GM12878 (cell line): ENCODE results near the gene MS4A6A. TPM values are rescaled to one million over a fixed set of nuclear protein-coding genes. Genes with fewer than 3 reads are reported as not detected.
A peak's percentile ranks its signal among the peaks of the same experiment; 100 is the strongest.

ENCODE experiments used
- BHLHE40 ChIP-seq, 2 experiments: fragments of 450-650 bp in 1 of 2; IDR thresholded peaks; 2 replicates each; pipeline ENCODE4 v1.6.1; 2011 to 2017; ENCODE audit warnings: low read depth in 2 of 2, borderline replicate concordance in 1 of 2, improper control_type of control experiment in 1 of 2, low read length in 1 of 2, mild to moderate bottlenecking in 1 of 2
- CBX3 ChIP-seq: fragments of 200-600 bp; sonication (generic); IDR thresholded peaks from 2 replicates; pipeline ENCODE4 v1.6.1; 2016; ENCODE audit warnings: low read depth, borderline replicate concordance
- EED ChIP-seq: sonication (generic); IDR thresholded peaks from 2 replicates; pipeline ENCODE4 v1.6.1; 2016; ENCODE audit warnings: antibody characterized with exemption, low read depth
- EP300 ChIP-seq, 2 experiments: fragments of 150-350 bp in 1 of 2; IDR thresholded peaks; 2 replicates each; pipeline ENCODE4 v1.6.1; 2011 to 2012; ENCODE audit warnings: low read depth in 2 of 2, low read length in 2 of 2, borderline replicate concordance in 1 of 2, improper control_type of control experiment in 1 of 2, inconsistent platforms in 1 of 2; ENCODE audit not compliant: control insufficient read depth in 1 of 2
- ETV6 ChIP-seq, 2 experiments: fragments of 450-650 bp in 1 of 2; IDR thresholded peaks in 1 of 2; conservative IDR thresholded peaks in 1 of 2; 2 replicates each; pipeline ENCODE4 v1.6.1; 2014; ENCODE audit warnings: antibody characterized with exemption in 1 of 2, borderline replicate concordance in 1 of 2, low read depth in 1 of 2, mild to moderate bottlenecking in 1 of 2, moderate library complexity in 1 of 2
- FOXM1 ChIP-seq: IDR thresholded peaks from 2 replicates; pipeline ENCODE4 v1.6.1; 2012; ENCODE audit warnings: low read depth, mild to moderate bottlenecking, inconsistent platforms, low read length, moderate library complexity
- GABPA ChIP-seq: IDR thresholded peaks from 2 replicates; pipeline ENCODE4 v1.6.1; 2014; ENCODE audit warnings: antibody characterized with exemption, low read depth, mild to moderate bottlenecking, inconsistent platforms
- KLF5 ChIP-seq: fragments of 450-650 bp; IDR thresholded peaks from 2 replicates; pipeline ENCODE4 v1.6.1; 2014; ENCODE audit warnings: mild to moderate bottlenecking; ENCODE audit not compliant: partially characterized antibody
- MXI1 ChIP-seq: fragments of 150-350 bp; IDR thresholded peaks from 2 replicates; pipeline ENCODE4 v1.6.1; 2011; ENCODE audit warnings: low read depth, mild to moderate bottlenecking, inconsistent platforms, low read length, improper control_type of control experiment
- MYB ChIP-seq: fragments of 150-350 bp; IDR thresholded peaks from 2 replicates; pipeline ENCODE4 v1.6.1; 2014; ENCODE audit warnings: mild to moderate bottlenecking, low read depth, low read length, borderline replicate concordance
- NR2F1 ChIP-seq: fragments of 450-650 bp; conservative IDR thresholded peaks from 2 replicates; pipeline ENCODE4 v1.6.1; 2017; ENCODE audit warnings: mild to moderate bottlenecking
- NRF1 ChIP-seq: conservative IDR thresholded peaks from 2 replicates; pipeline ENCODE4 v1.6.1; 2011; ENCODE audit warnings: mild to moderate bottlenecking, low read depth, low read length, improper control_type of control experiment
- PAX5 ChIP-seq: IDR thresholded peaks from 2 replicates; pipeline ENCODE4 v1.6.1; 2011; ENCODE audit warnings: low read depth, low read length, borderline replicate concordance
- PAX8 ChIP-seq: fragments of 450-650 bp; IDR thresholded peaks from 2 replicates; pipeline ENCODE4 v1.6.1; 2017; ENCODE audit warnings: mild to moderate bottlenecking, moderate library complexity
- RBBP5 ChIP-seq: fragments of 200-600 bp; sonication (generic); conservative IDR thresholded peaks from 2 replicates; pipeline ENCODE4 v1.6.1; 2016
- SIX5 ChIP-seq: IDR thresholded peaks from 2 replicates; pipeline ENCODE4 v1.6.1; 2011; ENCODE audit warnings: mild to moderate bottlenecking, low read depth, low read length, moderate library complexity; ENCODE audit not compliant: severe bottlenecking
- SMARCA5 ChIP-seq: fragments of 450-650 bp; IDR thresholded peaks from 2 replicates; pipeline ENCODE4 v1.6.1; 2017; ENCODE audit warnings: mild to moderate bottlenecking
- TAF1 ChIP-seq: IDR thresholded peaks from 2 replicates; pipeline ENCODE4 v1.6.1; 2011; ENCODE audit warnings: mild to moderate bottlenecking, low read depth, low read length, borderline replicate concordance
- TCF7 ChIP-seq: IDR thresholded peaks from 2 replicates; pipeline ENCODE4 v1.6.1; 2014; ENCODE audit warnings: antibody characterized with exemption, borderline replicate concordance
- ZNF217 ChIP-seq: fragments of 450-650 bp; IDR thresholded peaks from 2 replicates; pipeline ENCODE4 v1.6.1; 2017; ENCODE audit warnings: antibody characterized with exemption, mild to moderate bottlenecking
- ZZZ3 ChIP-seq: IDR thresholded peaks from 2 replicates; pipeline ENCODE4 v1.6.1; 2011; ENCODE audit warnings: low read depth; ENCODE audit not compliant: control insufficient read depth, insufficient read length
- polyA plus RNA-seq, 11 experiments: library from polyadenylated mRNA; depleted of rRNA in 4 of 11; unstranded in 6 of 11; stranded (reverse) in 5 of 11; fragments of >200 nt; fragmentation: Nextera tagmentation in 4 of 11; fragmentation: Illumina TruSeq in 1 of 11; extraction: Ambion mirVana in 4 of 11; extraction: Trizol in 1 of 11; gene quantifications; 1 replicate in 1 of 11; 2 replicates in 10 of 11; pipeline versions ENCODE4 v1.2.1 to v1.2.3, GENCODE V29; 2011 to 2016; ENCODE audit warnings: inconsistent platforms in 2 of 11, missing spikeins in 2 of 11, low read depth in 1 of 11
- total RNA-seq, 4 experiments: library from RNA; depleted of rRNA in 3 of 4; stranded (reverse); fragments of >200 nt in 3 of 4; fragmentation: Illumina TruSeq in 1 of 4; extraction: Trizol in 1 of 4; gene quantifications; 2 replicates each; pipeline versions ENCODE4 v1.2.1 to v1.2.3, GENCODE V29; 2013 to 2021
- TF ChIP-seq, protein P1 (sequence below): fragments of 450-650 bp; IDR thresholded peaks from 2 replicates; pipeline ENCODE4 v1.6.1; 2018; ENCODE audit warnings: mild to moderate bottlenecking, low read depth, moderate library complexity; ENCODE audit not compliant: partially characterized antibody
- TF ChIP-seq, protein P2 (sequence below): fragments of 450-650 bp; IDR thresholded peaks from 2 replicates; pipeline ENCODE4 v1.6.1; 2016; ENCODE audit warnings: mild to moderate bottlenecking, moderate library complexity, borderline replicate concordance
- TF ChIP-seq, protein P3 (sequence below): fragments of 450-650 bp; IDR thresholded peaks from 2 replicates; pipeline ENCODE4 v1.6.1; 2017; ENCODE audit warnings: low read depth, mild to moderate bottlenecking, moderate library complexity

MS4A6A gene
- total and polyA plus RNA-seq, 10 of the 15 experiments (the other 5 are each of a cell fraction or from before 2014, with no cell fraction given), result 0.75 to 30.7 (median 9.0) TPM

DNA sequence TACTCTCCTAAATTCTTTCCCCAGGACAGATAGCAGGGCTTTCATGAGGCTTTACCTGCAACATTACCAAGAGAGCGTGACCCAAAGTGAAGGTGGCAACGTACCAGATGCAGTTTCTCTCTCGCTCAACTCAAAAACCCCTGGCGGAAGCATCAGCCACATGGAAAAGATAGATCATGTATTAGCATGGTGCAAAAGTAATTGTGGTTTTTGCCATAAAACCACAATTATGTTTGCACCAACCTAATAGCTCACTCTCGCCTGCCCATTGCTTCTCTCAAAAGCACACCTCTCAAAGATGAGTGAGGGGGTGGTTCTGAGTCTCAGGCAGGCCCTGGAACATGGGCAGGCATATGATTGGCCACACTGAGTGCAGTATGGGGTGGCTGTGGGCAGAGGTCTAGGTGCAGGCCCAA lies 7.0 kb downstream of the MS4A6A start (continued):
- TF ChIP-seq, protein P1, sequence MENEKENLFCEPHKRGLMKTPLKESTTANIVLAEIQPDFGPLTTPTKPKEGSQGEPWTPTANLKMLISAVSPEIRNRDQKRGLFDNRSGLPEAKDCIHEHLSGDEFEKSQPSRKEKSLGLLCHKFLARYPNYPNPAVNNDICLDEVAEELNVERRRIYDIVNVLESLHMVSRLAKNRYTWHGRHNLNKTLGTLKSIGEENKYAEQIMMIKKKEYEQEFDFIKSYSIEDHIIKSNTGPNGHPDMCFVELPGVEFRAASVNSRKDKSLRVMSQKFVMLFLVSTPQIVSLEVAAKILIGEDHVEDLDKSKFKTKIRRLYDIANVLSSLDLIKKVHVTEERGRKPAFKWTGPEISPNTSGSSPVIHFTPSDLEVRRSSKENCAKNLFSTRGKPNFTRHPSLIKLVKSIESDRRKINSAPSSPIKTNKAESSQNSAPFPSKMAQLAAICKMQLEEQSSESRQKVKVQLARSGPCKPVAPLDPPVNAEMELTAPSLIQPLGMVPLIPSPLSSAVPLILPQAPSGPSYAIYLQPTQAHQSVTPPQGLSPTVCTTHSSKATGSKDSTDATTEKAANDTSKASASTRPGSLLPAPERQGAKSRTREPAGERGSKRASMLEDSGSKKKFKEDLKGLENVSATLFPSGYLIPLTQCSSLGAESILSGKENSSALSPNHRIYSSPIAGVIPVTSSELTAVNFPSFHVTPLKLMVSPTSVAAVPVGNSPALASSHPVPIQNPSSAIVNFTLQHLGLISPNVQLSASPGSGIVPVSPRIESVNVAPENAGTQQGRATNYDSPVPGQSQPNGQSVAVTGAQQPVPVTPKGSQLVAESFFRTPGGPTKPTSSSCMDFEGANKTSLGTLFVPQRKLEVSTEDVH, result no peak
- no peak for TF ChIP-seq PAX8
- no peak for TF ChIP-seq GABPA
- TF ChIP-seq ETV6 (conservative IDR thresholded peaks at IDR 0.05 in 1 of 2, IDR thresholded peaks at IDR 0.05 in 1 of 2; ENCODE audit: borderline replicate concordance in 1 of 2, low read depth in 1 of 2), result peak in 1 of 2 experiments; percentile 45; a peak in 1 of 4 replicates
- no peak for TF ChIP-seq MXI1
- TF ChIP-seq, protein P2, sequence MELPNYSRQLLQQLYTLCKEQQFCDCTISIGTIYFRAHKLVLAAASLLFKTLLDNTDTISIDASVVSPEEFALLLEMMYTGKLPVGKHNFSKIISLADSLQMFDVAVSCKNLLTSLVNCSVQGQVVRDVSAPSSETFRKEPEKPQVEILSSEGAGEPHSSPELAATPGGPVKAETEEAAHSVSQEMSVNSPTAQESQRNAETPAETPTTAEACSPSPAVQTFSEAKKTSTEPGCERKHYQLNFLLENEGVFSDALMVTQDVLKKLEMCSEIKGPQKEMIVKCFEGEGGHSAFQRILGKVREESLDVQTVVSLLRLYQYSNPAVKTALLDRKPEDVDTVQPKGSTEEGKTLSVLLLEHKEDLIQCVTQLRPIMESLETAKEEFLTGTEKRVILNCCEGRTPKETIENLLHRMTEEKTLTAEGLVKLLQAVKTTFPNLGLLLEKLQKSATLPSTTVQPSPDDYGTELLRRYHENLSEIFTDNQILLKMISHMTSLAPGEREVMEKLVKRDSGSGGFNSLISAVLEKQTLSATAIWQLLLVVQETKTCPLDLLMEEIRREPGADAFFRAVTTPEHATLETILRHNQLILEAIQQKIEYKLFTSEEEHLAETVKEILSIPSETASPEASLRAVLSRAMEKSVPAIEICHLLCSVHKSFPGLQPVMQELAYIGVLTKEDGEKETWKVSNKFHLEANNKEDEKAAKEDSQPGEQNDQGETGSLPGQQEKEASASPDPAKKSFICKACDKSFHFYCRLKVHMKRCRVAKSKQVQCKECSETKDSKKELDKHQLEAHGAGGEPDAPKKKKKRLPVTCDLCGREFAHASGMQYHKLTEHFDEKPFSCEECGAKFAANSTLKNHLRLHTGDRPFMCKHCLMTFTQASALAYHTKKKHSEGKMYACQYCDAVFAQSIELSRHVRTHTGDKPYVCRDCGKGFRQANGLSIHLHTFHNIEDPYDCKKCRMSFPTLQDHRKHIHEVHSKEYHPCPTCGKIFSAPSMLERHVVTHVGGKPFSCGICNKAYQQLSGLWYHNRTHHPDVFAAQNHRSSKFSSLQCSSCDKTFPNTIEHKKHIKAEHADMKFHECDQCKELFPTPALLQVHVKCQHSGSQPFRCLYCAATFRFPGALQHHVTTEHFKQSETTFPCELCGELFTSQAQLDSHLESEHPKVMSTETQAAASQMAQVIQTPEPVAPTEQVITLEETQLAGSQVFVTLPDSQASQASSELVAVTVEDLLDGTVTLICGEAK, result no peak
- TF ChIP-seq TAF1, result no peak
- TF ChIP-seq, protein P3, sequence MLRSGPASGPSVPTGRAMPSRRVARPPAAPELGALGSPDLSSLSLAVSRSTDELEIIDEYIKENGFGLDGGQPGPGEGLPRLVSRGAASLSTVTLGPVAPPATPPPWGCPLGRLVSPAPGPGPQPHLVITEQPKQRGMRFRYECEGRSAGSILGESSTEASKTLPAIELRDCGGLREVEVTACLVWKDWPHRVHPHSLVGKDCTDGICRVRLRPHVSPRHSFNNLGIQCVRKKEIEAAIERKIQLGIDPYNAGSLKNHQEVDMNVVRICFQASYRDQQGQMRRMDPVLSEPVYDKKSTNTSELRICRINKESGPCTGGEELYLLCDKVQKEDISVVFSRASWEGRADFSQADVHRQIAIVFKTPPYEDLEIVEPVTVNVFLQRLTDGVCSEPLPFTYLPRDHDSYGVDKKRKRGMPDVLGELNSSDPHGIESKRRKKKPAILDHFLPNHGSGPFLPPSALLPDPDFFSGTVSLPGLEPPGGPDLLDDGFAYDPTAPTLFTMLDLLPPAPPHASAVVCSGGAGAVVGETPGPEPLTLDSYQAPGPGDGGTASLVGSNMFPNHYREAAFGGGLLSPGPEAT, result peak; percentile 63; the same call in 1 of the 2 replicates
- TF ChIP-seq NR2F1, result peak; percentile 76
- TF ChIP-seq SIX5, result no peak
- no peak for TF ChIP-seq KLF5
- TF ChIP-seq EED, result no peak
- TF ChIP-seq EP300 (IDR thresholded peaks at IDR 0.05; ENCODE audit: borderline replicate concordance in 1 of 2, control insufficient read depth in 1 of 2, low read depth in 2 of 2, low read length in 2 of 2), result no peak
- no peak for TF ChIP-seq FOXM1
- TF ChIP-seq ZNF217, result no peak
- no peak for TF ChIP-seq ZZZ3
- TF ChIP-seq TCF7, result no peak
- TF ChIP-seq MYB, result no peak
- TF ChIP-seq NRF1, result no peak
- TF ChIP-seq RBBP5, result no peak
- peak; percentile 62; the same call in 1 of the 2 replicates for TF ChIP-seq PAX5
- TF ChIP-seq CBX3, result no peak
- TF ChIP-seq SMARCA5, result no peak
- TF ChIP-seq BHLHE40 (IDR thresholded peaks at IDR 0.05; ENCODE audit: borderline replicate concordance in 1 of 2, low read depth in 2 of 2, low read length in 1 of 2), result peak in 1 of 2 experiments; percentile 68; a peak in 1 of 4 replicates
